HepG2 (cell line): ENCODE results near the gene PPP1CC. TPM values are rescaled to one million over a fixed set of nuclear protein-coding genes. Genes with fewer than 3 reads are reported as not detected.

Experiments used
- FOXK1 ChIP-seq: sonication (generic); formaldehyde crosslinking; IDR thresholded peaks from 2 replicates; pipeline ENCODE4 v1.4.0; 2020; ENCODE audit warnings: low read depth, missing genetic modification reagents, borderline replicate concordance
- FOXK2 ChIP-seq: fragments of 450-650 bp; IDR thresholded peaks from 2 replicates; pipeline ENCODE4 v1.6.1; 2016
- JUNB ChIP-seq: sonication (generic); formaldehyde crosslinking; IDR thresholded peaks from 2 replicates; pipeline ENCODE4 v1.8.0; 2022; ENCODE audit warnings: missing genetic modification reagents, mild to moderate bottlenecking, borderline replicate concordance
- NBN ChIP-seq: fragments of 450-650 bp; conservative IDR thresholded peaks from 2 replicates; pipeline ENCODE4 v1.6.1; 2017
- PCBP1 ChIP-seq: fragments of 200-400 bp; formaldehyde crosslinking; IDR thresholded peaks from 2 replicates; pipeline ENCODE4 v1.6.1; 2017; ENCODE audit warnings: mild to moderate bottlenecking, low read depth, low read length, borderline replicate concordance
- ZNF205 ChIP-seq: IDR thresholded peaks from 2 replicates; pipeline ENCODE4 v1.6.1; 2018; ENCODE audit warnings: missing biosample characterization, missing genetic modification reagents
- ZNF256 ChIP-seq: sonication (generic); formaldehyde crosslinking; conservative IDR thresholded peaks from 2 replicates; pipeline ENCODE4 v1.4.0; 2020; ENCODE audit warnings: missing genetic modification reagents
- ZNF589 ChIP-seq: sonication (generic); formaldehyde crosslinking; conservative IDR thresholded peaks from 2 replicates; pipeline ENCODE4 v1.8.0; 2022; ENCODE audit warnings: mild to moderate bottlenecking, moderate library complexity, missing genetic modification reagents
- ZNF724P ChIP-seq: sonication (generic); formaldehyde crosslinking; IDR thresholded peaks from 2 replicates; pipeline ENCODE4 v1.8.0; 2022; ENCODE audit warnings: missing genetic modification reagents, borderline replicate concordance
- ZNF737 ChIP-seq: sonication (generic); formaldehyde crosslinking; IDR thresholded peaks from 2 replicates; pipeline ENCODE4 v1.5.0; 2020; ENCODE audit warnings: missing genetic modification reagents, mild to moderate bottlenecking, borderline replicate concordance
- polyA plus RNA-seq, 8 experiments: library from polyadenylated mRNA; depleted of rRNA in 3 of 8; stranded (reverse) in 7 of 8; unstranded in 1 of 8; fragments of >200 nt; fragmentation: Illumina TruSeq in 4 of 8; extraction: Trizol in 4 of 8; gene quantifications; 2 replicates each; pipeline versions ENCODE4 v1.2.1 to v1.2.3, GENCODE V29; 2011 to 2016; ENCODE audit warnings: low read depth in 4 of 8, missing spikeins in 1 of 8, mixed read lengths in 1 of 8; ENCODE audit not compliant: insufficient read depth in 1 of 8
- total RNA-seq, 5 experiments: library from RNA; depleted of rRNA; stranded (reverse); fragments of >200 nt; fragmentation: Illumina TruSeq; extraction: Trizol; gene quantifications; 2 replicates each; pipeline ENCODE4 v1.2.3, GENCODE V29; 2016; ENCODE audit warnings: low read depth in 1 of 5
- TF ChIP-seq, protein P1 (sequence below): sonication (generic); formaldehyde crosslinking; IDR thresholded peaks from 2 replicates; pipeline ENCODE4 v1.5.0; 2020; ENCODE audit warnings: mild to moderate bottlenecking, missing genetic modification reagents
- TF ChIP-seq, protein P2 (sequence below): fragments of 450-650 bp; IDR thresholded peaks from 2 replicates; pipeline ENCODE4 v1.6.1; 2016
- TF ChIP-seq, protein P3 (sequence below): sonication (generic); formaldehyde crosslinking; IDR thresholded peaks from 2 replicates; pipeline ENCODE4 v1.8.1; 2022; ENCODE audit warnings: low read depth, mild to moderate bottlenecking, missing genetic modification reagents
- TF ChIP-seq, protein P4 (sequence below): sonication (generic); formaldehyde crosslinking; IDR thresholded peaks from 2 replicates; pipeline ENCODE4 v1.5.0; 2020; ENCODE audit warnings: mild to moderate bottlenecking, missing genetic modification reagents, borderline replicate concordance
- TF ChIP-seq, protein P5 (sequence below): sonication (generic); formaldehyde crosslinking; IDR thresholded peaks from 2 replicates; pipeline ENCODE4 v1.5.0; 2020; ENCODE audit warnings: mild to moderate bottlenecking, missing genetic modification reagents

Gene PPP1CC
- total and polyA plus RNA-seq, 2 of the 13 experiments (the other 11 are each of a cell fraction or from before 2014, with no cell fraction given) = 178 to 187 TPM

DNA sequence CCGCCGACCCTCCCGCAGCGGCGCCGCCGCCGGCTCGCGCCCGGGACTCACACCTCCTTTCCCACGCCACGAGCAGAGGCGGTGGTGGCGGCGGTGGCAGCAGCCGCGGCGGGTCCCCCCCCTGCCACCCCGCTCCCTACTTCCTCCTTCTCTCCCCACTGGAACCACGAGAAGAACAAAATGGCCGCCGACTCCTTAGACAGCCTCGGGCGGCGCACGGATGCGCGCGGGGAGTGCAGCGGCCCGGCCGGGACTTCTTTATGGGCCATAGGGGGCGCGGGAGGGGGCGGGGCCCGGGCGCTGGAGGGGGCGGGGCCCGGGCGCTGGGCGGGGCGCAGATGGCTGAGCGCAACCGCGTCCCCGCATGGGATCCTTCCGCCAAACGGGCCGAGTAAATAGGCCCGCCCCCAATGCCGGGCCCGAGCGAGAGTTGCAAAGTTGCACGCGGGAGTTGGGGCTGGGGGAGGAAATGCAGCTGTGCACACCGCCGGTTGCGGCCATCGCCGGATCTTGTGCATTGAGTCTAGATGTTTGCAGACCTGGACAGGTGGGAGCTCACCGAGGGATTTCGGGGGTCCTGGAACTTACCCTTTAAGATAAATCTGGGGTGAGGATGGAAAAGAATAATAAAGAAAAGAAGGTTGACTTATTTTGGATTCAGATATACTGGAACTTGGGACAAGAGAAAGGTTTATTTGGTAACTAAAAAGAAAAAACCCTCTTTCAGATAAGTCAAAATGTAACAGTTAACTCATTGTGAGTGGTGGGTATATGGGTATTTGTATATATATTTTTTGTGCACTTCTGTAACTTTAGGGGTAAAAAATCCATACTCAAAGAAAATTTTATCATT is at the start of gene PPP1CC (continued):
- TF ChIP-seq, protein P1, sequence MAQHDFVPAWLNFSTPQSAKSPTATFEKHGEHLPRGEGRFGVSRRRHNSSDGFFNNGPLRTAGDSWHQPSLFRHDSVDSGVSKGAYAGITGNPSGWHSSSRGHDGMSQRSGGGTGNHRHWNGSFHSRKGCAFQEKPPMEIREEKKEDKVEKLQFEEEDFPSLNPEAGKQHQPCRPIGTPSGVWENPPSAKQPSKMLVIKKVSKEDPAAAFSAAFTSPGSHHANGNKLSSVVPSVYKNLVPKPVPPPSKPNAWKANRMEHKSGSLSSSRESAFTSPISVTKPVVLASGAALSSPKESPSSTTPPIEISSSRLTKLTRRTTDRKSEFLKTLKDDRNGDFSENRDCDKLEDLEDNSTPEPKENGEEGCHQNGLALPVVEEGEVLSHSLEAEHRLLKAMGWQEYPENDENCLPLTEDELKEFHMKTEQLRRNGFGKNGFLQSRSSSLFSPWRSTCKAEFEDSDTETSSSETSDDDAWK (CRISPR knock-in tag) = no peak
- TF ChIP-seq ZNF256 (CRISPR knock-in tag) (no peak), ZNF589 (CRISPR knock-in tag) (0 out of 2 replicates have a peak, but pooled peaks have one; percentile 24), FOXK1 (peak; percentile 62; the same call in 1 of the 2 replicates), ZNF724P (CRISPR knock-in tag) (no peak; the same call in 1 of the 2 replicates), FOXK2 (no peak), ZNF205 (CRISPR knock-in tag) (peak; percentile 42; the same call in 1 of the 2 replicates), JUNB (CRISPR knock-in tag) (no peak), PCBP1 (peak; percentile 99), NBN (no peak), ZNF737 (CRISPR knock-in tag) (no peak)
- TF ChIP-seq, protein P2, sequence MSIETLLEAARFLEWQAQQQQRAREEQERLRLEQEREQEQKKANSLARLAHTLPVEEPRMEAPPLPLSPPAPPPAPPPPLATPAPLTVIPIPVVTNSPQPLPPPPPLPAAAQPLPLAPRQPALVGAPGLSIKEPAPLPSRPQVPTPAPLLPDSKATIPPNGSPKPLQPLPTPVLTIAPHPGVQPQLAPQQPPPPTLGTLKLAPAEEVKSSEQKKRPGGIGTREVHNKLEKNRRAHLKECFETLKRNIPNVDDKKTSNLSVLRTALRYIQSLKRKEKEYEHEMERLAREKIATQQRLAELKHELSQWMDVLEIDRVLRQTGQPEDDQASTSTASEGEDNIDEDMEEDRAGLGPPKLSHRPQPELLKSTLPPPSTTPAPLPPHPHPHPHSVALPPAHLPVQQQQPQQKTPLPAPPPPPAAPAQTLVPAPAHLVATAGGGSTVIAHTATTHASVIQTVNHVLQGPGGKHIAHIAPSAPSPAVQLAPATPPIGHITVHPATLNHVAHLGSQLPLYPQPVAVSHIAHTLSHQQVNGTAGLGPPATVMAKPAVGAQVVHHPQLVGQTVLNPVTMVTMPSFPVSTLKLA = no peak
- TF ChIP-seq, protein P3, sequence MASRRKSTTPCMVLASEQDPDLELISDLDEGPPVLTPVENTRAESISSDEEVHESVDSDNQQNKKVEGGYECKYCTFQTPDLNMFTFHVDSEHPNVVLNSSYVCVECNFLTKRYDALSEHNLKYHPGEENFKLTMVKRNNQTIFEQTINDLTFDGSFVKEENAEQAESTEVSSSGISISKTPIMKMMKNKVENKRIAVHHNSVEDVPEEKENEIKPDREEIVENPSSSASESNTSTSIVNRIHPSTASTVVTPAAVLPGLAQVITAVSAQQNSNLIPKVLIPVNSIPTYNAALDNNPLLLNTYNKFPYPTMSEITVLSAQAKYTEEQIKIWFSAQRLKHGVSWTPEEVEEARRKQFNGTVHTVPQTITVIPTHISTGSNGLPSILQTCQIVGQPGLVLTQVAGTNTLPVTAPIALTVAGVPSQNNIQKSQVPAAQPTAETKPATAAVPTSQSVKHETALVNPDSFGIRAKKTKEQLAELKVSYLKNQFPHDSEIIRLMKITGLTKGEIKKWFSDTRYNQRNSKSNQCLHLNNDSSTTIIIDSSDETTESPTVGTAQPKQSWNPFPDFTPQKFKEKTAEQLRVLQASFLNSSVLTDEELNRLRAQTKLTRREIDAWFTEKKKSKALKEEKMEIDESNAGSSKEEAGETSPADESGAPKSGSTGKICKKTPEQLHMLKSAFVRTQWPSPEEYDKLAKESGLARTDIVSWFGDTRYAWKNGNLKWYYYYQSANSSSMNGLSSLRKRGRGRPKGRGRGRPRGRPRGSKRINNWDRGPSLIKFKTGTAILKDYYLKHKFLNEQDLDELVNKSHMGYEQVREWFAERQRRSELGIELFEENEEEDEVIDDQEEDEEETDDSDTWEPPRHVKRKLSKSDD (CRISPR knock-in tag) = no peak
- TF ChIP-seq, protein P4, sequence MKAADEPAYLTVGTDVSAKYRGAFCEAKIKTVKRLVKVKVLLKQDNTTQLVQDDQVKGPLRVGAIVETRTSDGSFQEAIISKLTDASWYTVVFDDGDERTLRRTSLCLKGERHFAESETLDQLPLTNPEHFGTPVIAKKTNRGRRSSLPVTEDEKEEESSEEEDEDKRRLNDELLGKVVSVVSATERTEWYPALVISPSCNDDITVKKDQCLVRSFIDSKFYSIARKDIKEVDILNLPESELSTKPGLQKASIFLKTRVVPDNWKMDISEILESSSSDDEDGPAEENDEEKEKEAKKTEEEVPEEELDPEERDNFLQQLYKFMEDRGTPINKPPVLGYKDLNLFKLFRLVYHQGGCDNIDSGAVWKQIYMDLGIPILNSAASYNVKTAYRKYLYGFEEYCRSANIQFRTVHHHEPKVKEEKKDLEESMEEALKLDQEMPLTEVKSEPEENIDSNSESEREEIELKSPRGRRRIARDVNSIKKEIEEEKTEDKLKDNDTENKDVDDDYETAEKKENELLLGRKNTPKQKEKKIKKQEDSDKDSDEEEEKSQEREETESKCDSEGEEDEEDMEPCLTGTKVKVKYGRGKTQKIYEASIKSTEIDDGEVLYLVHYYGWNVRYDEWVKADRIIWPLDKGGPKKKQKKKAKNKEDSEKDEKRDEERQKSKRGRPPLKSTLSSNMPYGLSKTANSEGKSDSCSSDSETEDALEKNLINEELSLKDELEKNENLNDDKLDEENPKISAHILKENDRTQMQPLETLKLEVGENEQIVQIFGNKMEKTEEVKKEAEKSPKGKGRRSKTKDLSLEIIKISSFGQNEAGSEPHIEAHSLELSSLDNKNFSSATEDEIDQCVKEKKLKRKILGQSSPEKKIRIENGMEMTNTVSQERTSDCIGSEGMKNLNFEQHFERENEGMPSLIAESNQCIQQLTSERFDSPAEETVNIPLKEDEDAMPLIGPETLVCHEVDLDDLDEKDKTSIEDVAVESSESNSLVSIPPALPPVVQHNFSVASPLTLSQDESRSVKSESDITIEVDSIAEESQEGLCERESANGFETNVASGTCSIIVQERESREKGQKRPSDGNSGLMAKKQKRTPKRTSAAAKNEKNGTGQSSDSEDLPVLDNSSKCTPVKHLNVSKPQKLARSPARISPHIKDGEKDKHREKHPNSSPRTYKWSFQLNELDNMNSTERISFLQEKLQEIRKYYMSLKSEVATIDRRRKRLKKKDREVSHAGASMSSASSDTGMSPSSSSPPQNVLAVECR (CRISPR knock-in tag) = peak; percentile 50
- TF ChIP-seq, protein P5, sequence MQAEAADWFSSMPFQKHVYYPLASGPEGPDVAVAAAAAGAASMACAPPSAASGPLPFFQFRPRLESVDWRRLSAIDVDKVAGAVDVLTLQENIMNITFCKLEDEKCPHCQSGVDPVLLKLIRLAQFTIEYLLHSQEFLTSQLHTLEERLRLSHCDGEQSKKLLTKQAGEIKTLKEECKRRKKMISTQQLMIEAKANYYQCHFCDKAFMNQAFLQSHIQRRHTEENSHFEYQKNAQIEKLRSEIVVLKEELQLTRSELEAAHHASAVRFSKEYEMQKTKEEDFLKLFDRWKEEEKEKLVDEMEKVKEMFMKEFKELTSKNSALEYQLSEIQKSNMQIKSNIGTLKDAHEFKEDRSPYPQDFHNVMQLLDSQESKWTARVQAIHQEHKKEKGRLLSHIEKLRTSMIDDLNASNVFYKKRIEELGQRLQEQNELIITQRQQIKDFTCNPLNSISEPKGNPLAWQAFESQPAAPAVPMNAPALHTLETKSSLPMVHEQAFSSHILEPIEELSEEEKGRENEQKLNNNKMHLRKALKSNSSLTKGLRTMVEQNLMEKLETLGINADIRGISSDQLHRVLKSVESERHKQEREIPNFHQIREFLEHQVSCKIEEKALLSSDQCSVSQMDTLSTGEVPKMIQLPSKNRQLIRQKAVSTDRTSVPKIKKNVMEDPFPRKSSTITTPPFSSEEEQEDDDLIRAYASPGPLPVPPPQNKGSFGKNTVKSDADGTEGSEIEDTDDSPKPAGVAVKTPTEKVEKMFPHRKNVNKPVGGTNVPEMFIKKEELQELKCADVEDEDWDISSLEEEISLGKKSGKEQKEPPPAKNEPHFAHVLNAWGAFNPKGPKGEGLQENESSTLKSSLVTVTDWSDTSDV (CRISPR knock-in tag) = no peak
